ENCODE data around the gene TRIOBP. TPM values are rescaled to one million over a fixed set of nuclear protein-coding genes. Genes with fewer than 3 reads are reported as not detected.

The TRIOBP gene
- total and polyA plus RNA-seq, 2 of the 13 experiments (the other 11 are each of a cell fraction or from before 2014, with no cell fraction given) = 6.1 to 15.4 TPM

- TF ChIP-seq HIVEP1 (CRISPR knock-in tag; IDR thresholded peaks at IDR 0.05) = peak; percentile 78
- no peak for TF ChIP-seq FOXA1 (IDR thresholded peaks at IDR 0.05)
- peak; percentile 36; the same call in 1 of the 2 replicates for TF ChIP-seq FOXA1 (CRISPR knock-in tag; IDR thresholded peaks at IDR 0.05)
- TF ChIP-seq NR0B2 (CRISPR knock-in tag; IDR thresholded peaks at IDR 0.05) = no peak; the same call in 1 of the 2 replicates
- no peak for TF ChIP-seq TBX3 (IDR thresholded peaks at IDR 0.05; ENCODE audit: borderline replicate concordance)
- TF ChIP-seq RFXAP (CRISPR knock-in tag; IDR thresholded peaks at IDR 0.05; ENCODE audit: borderline replicate concordance) = peak; percentile 81
- TF ChIP-seq KDM6A (CRISPR knock-in tag; IDR thresholded peaks at IDR 0.05; ENCODE audit: low read depth) = 0 out of 2 replicates have a peak, but pooled peaks have one; percentile 30
- no peak for TF ChIP-seq ZNF329 (CRISPR knock-in tag; IDR thresholded peaks at IDR 0.05; ENCODE audit: low read depth)
- 0 out of 2 replicates have a peak, but pooled peaks have one; percentile 19 for TF ChIP-seq ZNF547 (CRISPR knock-in tag; IDR thresholded peaks at IDR 0.05)
- TF ChIP-seq ZNF775 (CRISPR knock-in tag; IDR thresholded peaks at IDR 0.05; ENCODE audit: borderline replicate concordance) = no peak
- no peak; the same call in 1 of the 2 replicates for TF ChIP-seq NFKB2 (CRISPR knock-in tag; IDR thresholded peaks at IDR 0.05; ENCODE audit: borderline replicate concordance)
- peak; percentile 59; the same call in 1 of the 2 replicates for TF ChIP-seq MTERF4 (CRISPR knock-in tag; IDR thresholded peaks at IDR 0.05)
- no peak for TF ChIP-seq DR1 (CRISPR knock-in tag; IDR thresholded peaks at IDR 0.05)
- no peak for TF ChIP-seq RFX1 (IDR thresholded peaks at IDR 0.05)
- peak; percentile 22; the same call in 1 of the 2 replicates for TF ChIP-seq ARHGAP35 (CRISPR knock-in tag; IDR thresholded peaks at IDR 0.05; ENCODE audit: borderline replicate concordance)
- no peak for TF ChIP-seq ZNF468 (CRISPR knock-in tag; IDR thresholded peaks at IDR 0.05)
- no peak for TF ChIP-seq CHCHD3 (CRISPR knock-in tag; IDR thresholded peaks at IDR 0.05)
- TF ChIP-seq NAIF1 (CRISPR knock-in tag; IDR thresholded peaks at IDR 0.05; ENCODE audit: borderline replicate concordance) = no peak
- no peak for TF ChIP-seq PTBP1 (IDR thresholded peaks at IDR 0.05; ENCODE audit: low read depth, low read length, poor library complexity, severe bottlenecking)
- no peak for TF ChIP-seq ISX (CRISPR knock-in tag; conservative IDR thresholded peaks at IDR 0.05)
- no peak for TF ChIP-seq NCOA1 (CRISPR knock-in tag; IDR thresholded peaks at IDR 0.05)
- TF ChIP-seq RNF2 (conservative IDR thresholded peaks at IDR 0.05; ENCODE audit: low read depth) = no peak
- no peak for TF ChIP-seq CC2D1A (CRISPR knock-in tag; IDR thresholded peaks at IDR 0.05)
- no peak for TF ChIP-seq ZNF761 (CRISPR knock-in tag; conservative IDR thresholded peaks at IDR 0.05)
- no peak; the same call in 1 of the 2 replicates for TF ChIP-seq ZNF256 (CRISPR knock-in tag; conservative IDR thresholded peaks at IDR 0.05)
- TF ChIP-seq ZZZ3 (CRISPR knock-in tag; IDR thresholded peaks at IDR 0.05; ENCODE audit: borderline replicate concordance) = no peak
- peak; percentile 39; the same call in 1 of the 2 replicates for TF ChIP-seq DNMT1 (CRISPR knock-in tag; IDR thresholded peaks at IDR 0.05)
- peak; percentile 94 for TF ChIP-seq ZGPAT (CRISPR knock-in tag; IDR thresholded peaks at IDR 0.05)
- TF ChIP-seq MATR3 (CRISPR knock-in tag; IDR thresholded peaks at IDR 0.05) = no peak
- no peak for TF ChIP-seq CENPBD1 (CRISPR knock-in tag; IDR thresholded peaks at IDR 0.05; ENCODE audit: borderline replicate concordance, low read depth)
These were observed 121.0 kb downstream of the TRIOBP start (continued) for GRCh38 chr22:37817705-37818408.
